ENCODE results near the gene MYH10.
"Not testable (repeated sequence)": the region's sequence is repeated elsewhere in the genome, so short reads cannot be mapped to it uniquely, and the experiment has no call there.

Gene MYH10

DNA sequence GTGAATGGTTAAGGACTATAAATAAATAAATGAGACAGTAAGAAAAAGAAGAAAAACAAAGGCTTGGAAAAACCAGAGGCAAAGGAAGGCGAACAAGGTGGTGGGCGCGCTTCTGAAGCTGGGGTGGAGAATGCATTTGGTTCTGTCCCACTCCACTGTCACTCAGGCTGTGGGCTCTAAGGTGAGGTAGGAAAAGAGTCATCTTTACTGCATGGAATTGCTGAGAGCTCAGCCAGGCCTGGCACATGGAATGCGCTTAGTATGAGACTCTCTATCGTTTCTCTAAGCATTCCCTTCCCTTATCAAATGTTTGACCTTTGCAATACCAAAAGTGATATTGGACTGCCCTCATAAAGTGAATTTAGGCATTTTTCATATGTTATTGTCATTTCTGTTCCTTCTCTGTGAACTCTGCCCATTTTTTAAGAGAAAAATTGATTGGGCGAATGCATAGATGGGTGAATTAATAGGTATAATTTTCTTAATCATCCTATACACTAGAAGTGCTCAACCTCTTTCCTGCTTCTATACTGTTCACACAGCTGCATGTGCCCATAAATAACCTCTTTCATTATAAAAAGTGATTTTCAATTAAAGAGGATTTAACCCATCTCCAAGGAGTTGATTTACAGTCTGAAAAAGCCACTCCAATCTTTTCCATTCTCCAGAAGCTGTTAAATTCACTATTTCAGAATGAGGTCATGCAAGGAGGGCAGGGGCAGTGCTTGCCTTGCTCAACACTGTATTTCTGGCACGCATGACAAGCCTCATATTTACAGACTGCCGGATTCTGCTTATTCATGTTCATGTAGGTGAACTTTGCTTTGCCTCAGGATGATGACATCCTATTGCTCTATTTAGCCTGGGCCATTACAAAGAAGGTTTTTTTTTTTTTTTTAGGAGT is 87.7 kb downstream of the MYH10 start:
- DNase-seq, result no peak

DNA sequence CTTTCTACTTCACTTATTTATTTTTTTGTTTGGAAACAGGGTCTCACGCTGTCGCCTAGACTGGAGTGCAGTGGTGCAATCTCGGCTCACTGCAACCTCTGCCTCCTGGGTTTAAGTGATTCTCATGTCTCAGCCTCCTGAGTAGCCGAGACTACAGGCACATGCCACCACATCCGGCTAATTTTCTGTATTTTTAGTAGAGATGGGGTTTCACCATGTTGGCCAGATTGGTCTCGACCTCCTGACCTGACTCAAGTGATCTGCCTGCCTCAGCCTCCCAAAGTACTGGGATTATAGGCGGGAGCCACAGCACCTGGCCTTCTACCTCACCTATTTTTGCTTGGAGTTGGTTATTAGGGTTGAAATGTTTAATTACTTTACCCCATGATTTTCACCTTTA is 90.5 kb downstream of the MYH10 start:
- DNase-seq, result not testable (repeated sequence)

- no peak for DNase-seq
These were observed 92.8 kb downstream of the MYH10 start for GRCh38 chr17:8537734-8538133.

DNA sequence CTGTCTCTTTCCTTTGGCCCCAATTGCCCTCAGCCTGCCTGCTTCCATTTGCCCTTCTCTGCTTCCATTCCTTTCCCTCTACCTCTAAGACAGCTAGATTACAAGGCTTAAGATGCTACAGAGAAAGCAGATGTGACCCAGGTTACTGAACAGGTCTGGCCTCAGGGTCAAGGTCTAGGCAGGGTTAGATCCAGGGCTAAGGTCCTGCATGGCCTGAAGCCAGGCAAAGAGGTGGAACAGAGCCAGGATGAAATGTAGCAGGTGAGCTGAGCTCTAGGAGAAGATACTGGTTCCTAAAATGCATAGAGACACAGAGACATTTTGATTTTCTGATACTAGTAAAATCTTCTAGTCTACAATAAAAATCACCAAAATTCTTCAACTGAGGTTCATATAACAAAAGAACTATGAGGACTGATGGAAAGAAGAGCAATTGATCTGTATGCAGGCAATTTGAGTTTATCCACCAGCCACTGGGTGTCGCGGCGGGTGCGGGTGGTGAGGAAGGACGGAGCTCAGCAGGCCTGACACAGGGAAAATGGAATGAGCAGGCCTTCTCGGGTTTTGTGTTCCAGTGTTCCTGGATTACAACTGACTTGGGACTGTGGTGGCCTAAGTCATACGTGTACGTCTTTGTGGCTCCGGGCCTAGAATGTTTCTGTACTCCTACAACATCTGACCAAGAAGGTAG is 95.9 kb downstream of the MYH10 start:
- DNase-seq, result no peak

DNA sequence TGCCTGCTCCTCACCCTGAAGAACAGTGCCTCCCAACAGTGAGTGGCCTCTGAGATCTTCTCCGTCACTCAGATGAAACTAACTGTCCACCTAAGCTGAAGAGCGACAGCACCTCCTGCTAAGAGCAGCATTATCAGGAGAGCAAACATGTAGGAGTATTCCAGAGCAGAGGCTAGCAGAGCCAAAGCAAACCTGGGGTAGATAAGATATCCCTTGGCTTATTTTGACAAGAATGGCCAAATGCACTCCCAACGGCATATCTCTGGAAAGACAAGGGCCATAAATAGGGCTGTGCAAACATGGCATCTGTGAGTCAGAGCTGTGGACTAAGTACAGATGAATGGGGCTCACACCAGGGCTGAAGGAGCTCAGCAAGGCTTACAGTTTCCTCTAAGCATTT is 98.5 kb downstream of the MYH10 start:
- DNase-seq, result no peak

- DNase-seq, result no peak
These were observed 107.9 kb downstream of the MYH10 start for GRCh38 chr17:8522577-8522976.

DNA sequence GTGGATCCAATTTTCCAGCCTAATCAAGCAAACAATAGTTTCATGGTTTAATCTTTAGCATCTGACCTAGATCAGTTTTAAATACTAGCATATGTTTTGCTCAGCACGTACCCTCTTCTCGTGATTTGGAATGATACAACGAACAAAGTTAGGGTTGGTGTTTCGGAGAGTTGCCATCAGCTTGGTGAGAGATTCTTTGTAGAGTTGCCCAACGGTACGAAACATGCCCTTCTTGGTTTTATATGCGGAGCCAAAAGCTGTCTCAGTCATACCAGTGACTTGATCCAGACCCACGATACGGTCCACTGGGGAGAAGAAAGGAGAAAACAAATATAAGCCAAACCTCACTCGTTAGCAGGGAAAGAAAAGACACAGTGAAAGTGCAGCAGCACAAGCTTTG is 109.5 kb downstream of the MYH10 start:
- DNase-seq, result no peak

DNA sequence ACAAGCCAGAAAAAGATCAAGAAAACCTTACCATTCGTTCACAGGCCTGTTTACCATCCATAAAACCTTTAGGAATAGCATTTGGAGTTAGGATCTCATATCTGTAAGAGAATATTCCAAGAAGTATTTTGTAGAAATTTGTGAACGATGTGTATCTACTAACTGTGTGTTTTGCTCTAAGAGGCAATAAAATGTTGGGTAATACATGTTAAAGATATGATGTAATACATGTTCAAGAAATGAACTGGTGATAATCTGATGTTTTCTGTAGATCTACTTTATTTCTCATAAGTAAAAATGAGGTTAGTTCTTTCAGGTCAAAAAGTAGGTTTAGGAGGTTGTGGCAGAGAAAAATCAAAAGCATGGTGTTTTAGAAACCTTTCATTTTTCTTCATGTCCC is 111.7 kb downstream of the MYH10 start:
- no peak for DNase-seq

DNA sequence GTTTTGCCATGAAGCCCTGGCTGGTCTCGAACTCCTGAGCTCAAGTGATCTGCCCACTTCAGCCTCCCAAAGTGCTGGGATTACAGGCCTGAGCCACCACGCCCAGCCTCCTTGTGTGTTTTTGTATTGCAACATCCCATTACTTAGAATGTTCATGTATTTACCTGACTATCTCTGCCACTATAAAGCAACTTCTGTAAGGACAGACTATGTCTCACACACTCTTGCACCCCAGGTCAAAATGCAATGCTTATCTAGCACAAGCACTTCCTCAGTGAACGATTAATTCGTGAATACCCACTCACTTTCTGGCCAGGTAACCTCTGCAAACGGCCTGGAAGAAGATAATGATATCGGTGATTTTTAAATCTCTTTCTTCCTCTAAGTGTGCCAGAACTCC is 112.2 kb downstream of the MYH10 start:
- DNase-seq, result no peak

- no peak for DNase-seq
These were observed 115.7 kb downstream of the MYH10 start for GRCh38 chr17:8514801-8515200.

- no peak for DNase-seq
These were observed 124.4 kb downstream of the MYH10 start for GRCh38 chr17:8506145-8506544.

DNA sequence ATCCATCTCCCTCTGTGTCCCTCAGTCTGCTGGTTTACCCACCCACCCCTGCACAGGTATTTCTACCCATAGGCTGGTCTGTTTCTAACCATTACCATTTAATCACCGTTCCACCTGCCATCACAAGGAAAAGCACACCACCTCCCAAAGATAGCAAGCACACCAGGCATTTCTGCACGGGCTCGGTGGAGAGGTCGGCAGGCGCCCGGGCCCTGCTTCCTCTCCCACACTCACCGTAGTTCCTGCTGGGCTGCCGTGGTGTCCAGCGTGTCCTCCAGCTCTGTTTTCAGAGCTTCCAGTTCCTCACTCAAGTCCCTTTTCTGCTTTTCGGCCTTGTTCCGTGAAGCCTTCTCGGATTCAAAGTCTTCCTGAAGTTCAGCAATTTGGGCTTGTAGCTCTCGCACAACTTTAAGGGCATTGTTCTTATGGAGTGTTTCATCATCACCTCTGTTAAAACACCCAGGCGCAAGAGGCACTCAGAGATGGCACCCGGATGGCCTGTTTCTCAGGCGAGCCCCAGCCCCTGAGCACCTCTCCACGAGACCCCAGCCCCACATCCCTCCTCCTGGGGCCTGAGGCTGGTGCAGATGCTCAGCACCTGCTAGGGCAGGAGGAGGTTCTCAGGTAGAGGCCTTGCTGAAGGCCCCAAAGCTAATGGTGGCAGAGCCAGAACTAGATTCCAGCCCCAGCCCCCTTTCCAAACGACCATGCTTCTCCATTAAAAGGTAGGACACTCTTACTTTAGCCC is 125.9 kb downstream of the MYH10 start:
- DNase-seq, result no peak

GRCh38 chr17:8503807-8504206 is 126.7 kb downstream of the MYH10 start:
- DNase-seq, result no peak

DNA sequence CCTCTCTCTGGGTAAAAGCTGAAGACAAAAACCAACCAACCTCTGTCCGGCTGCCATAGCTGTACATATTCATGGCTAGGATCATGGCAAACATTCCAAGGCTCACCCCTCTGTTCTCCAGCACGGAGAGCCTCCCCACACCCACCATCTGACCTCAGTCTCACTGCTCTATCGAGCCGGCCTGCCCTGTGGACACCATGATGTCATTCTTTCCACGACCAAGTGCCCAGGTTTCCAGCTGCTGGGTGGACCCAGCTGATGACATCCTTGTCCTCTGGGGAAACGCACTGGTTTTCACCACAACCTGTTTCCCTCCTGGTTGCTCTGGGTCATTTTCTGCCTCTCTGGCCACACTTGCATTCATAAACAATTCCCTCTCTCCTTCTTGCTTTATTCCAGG is 127.2 kb downstream of the MYH10 start:
- DNase-seq, result no peak

DNA sequence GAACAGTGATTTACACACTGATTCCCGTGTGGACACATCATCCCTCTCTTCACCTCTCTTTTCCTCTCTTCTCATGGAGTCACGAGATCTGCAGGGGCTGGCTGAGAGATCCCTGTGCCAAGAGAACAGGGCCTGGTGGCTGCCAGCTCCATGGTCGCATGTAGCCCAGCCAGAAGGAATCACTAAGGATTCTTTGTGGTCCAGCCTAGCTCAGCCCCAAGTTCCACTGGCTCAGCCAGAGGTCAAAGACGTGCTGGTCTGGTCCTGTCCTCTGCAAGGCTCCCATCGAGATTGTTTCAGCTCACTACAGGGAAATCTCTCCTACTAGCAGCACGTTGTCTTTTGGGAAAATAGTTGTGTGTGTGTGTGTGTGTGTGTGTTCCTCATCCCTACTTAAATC is 128.4 kb downstream of the MYH10 start:
- DNase-seq, result no peak

DNA sequence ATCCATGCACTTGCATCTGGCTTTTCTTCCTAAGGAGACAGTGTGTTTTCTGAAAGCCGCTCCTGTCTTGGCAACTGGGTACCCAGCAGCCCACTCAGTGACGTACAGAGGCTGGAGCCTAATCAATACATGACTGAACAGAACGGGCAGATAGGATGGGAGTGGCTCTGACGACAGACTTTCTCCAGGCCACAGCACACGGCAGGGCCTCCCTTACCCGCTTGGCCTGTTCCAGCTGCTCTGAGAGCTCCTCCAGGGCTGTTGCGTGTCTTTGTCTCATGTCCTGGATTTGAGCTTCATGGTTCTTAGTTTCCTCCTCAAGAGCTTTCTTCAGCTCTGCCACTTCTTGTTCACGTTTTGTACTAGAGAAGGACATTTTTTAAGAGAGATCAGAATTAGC is 129.9 kb downstream of the MYH10 start:
- DNase-seq, result no peak

DNA sequence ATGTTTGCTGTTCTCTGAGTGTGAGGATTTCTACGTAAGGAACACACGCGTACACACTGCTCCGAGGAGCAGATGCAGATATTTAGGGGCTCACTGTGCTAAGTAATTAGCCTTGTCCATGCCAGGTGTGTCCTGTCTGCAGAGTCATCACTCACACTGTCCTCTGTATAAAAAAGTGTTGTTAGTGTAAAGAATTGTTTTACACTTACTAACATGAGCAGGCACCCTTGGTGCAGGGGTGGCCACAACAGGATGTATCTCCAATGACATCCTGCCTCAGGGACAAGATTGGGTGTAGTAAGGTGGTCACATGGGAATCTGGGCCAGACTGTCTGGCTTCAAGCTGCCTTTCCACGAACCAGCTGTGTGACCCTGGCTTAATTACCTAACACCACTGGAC is 130.9 kb downstream of the MYH10 start:
- DNase-seq, result no peak

- no peak for DNase-seq
These were observed 131.4 kb downstream of the MYH10 start for GRCh38 chr17:8499171-8499570.

GRCh38 chr17:8496081-8496480 is 134.4 kb downstream of the MYH10 start:
- DNase-seq, result no peak

- DNase-seq, result no peak
These were observed 135.9 kb downstream of the MYH10 start for GRCh38 chr17:8494506-8495111.

GRCh38 chr17:8494021-8494420 is 136.5 kb downstream of the MYH10 start:
- no peak for DNase-seq

GRCh38 chr17:8492121-8492520 is 138.4 kb downstream of the MYH10 start:
- no peak for DNase-seq
